ENCODE data around the gene WDR41.
A peak's percentile ranks its signal among the peaks of the same experiment; 100 is the strongest.

Gene WDR41

GRCh38 chr5:77444356-77444755 is 47.8 kb downstream of the WDR41 start:
- no peak for FAIRE-seq

GRCh38 chr5:77443670-77444069 is 48.4 kb downstream of the WDR41 start:
- FAIRE-seq = no peak

- no peak for FAIRE-seq
These were observed 54.0 kb downstream of the WDR41 start for GRCh38 chr5:77438071-77438470.

- no peak for FAIRE-seq
These were observed 54.9 kb downstream of the WDR41 start for GRCh38 chr5:77437194-77437593.

GRCh38 chr5:77431719-77432118 is 60.4 kb downstream of the WDR41 start:
- FAIRE-seq = no peak

GRCh38 chr5:77431286-77431685 is 60.8 kb downstream of the WDR41 start:
- FAIRE-seq = no peak

GRCh38 chr5:77430726-77431125 is 61.4 kb downstream of the WDR41 start:
- no peak for FAIRE-seq

- FAIRE-seq = peak; percentile 8
These were observed 63.6 kb downstream of the WDR41 start for GRCh38 chr5:77428526-77428925.

GRCh38 chr5:77427998-77428397 is 64.1 kb downstream of the WDR41 start:
- no peak for FAIRE-seq

GRCh38 chr5:77426670-77427069 is 65.4 kb downstream of the WDR41 start:
- no peak for FAIRE-seq

- FAIRE-seq = no peak
These were observed 66.0 kb downstream of the WDR41 start for GRCh38 chr5:77425998-77426659.

GRCh38 chr5:77425420-77425819 is 66.7 kb downstream of the WDR41 start:
- no peak for FAIRE-seq

GRCh38 chr5:77424921-77425320 is 67.2 kb downstream of the WDR41 start:
- no peak for FAIRE-seq

GRCh38 chr5:77423022-77423750 is 68.9 kb downstream of the WDR41 start:
- no peak for FAIRE-seq

GRCh38 chr5:77420940-77421339 is 71.2 kb downstream of the WDR41 start:
- no peak for FAIRE-seq

GRCh38 chr5:77419644-77420582 is 72.2 kb downstream of the WDR41 start:
- no peak for FAIRE-seq

GRCh38 chr5:77418601-77419581 is 73.2 kb downstream of the WDR41 start:
- no peak for FAIRE-seq

- FAIRE-seq = no peak
These were observed 74.0 kb downstream of the WDR41 start for GRCh38 chr5:77418162-77418561.

GRCh38 chr5:77413049-77413448 is 79.1 kb downstream of the WDR41 start:
- FAIRE-seq = no peak

GRCh38 chr5:77409870-77410621 is 82.1 kb downstream of the WDR41 start:
- FAIRE-seq = no peak

- no peak for FAIRE-seq
These were observed 85.0 kb downstream of the WDR41 start for GRCh38 chr5:77407152-77407551.

Data from endometrium (tissue), 2 donors.